ENCODE results near the gene OSBPL9.

- no peak for TF ChIP-seq EZH2 (IDR thresholded peaks at IDR 0.05)
- TF ChIP-seq POLR2AphosphoS5 (IDR thresholded peaks at IDR 0.05; ENCODE audit: borderline replicate concordance, low read depth, low read length) = no peak
- TF ChIP-seq FOXP2 (optimal IDR thresholded peaks at IDR 0.05; ENCODE audit: control extremely low read depth, extremely low read length, insufficient read depth) = no peak
These were observed 172.0 kb downstream of the OSBPL9 start for GRCh38 chr1:51788938-51789337.
